SH-SY5Y (cell line): ENCODE measurements around the gene DUSP23.

ENCODE experiments used
- GATA2 ChIP-seq: IDR thresholded peaks from 2 replicates; pipeline ENCODE4 v1.6.1; 2011; ENCODE audit warnings: mild to moderate bottlenecking, low read depth, low read length
- GATA3 ChIP-seq: IDR thresholded peaks from 2 replicates; pipeline ENCODE4 v1.6.1; 2011; ENCODE audit warnings: low read depth, mild to moderate bottlenecking, low read length, moderate library complexity

- no peak for TF ChIP-seq GATA3
- TF ChIP-seq GATA2, result no peak
Measured at GRCh38 chr1:159827549-159827948, 46.8 kb downstream of the DUSP23 start.
